ENCODE data around the gene PLEKHG3. TPM values are rescaled to one million over a fixed set of nuclear protein-coding genes. Genes with fewer than 3 reads are reported as not detected.

Gene PLEKHG3
- total and polyA plus RNA-seq, 2 of the 13 experiments (the other 11 are each of a cell fraction or from before 2014, with no cell fraction given): 7.1 to 9.8 TPM

DNA sequence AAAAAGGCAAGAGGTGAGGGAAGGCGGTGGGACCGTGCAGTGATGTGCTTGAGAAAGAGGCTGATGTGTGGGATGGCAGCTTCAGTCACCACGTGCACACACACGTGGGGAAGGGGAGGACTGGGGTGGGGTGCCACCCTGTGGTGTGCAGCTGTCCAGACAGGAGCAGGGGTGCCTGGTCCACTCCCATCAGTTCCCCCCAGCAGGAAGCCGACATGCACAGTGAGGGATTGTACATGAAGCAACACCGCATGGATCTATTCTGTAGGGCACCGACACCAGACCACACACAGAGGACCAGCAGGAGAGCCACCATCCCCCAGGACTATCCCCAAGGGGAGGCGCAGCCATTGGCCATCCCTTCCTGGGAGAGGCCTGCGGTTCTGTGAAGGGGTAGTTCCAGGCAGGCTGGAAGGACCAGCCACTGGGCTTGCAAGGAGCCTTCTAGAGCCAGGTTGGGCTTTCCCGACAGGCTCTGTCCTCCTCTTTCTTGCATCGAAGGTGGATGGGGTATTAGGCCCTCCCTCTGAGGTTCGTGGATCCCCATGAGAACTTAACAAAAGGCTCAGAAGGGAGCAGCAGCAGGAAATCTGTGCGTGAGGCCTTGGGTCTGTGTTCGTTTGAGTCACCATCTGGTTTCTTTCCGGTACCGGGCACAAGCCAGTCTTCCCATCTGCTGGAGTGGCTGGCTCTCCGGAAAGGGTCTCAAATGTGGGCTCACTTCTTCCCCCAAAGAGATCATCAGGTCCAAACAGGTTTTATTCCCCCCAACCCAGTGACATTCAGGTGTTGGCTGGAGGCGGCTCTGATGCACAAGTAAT is 59.8 kb downstream of the PLEKHG3 start (continued):
- TF ChIP-seq, protein P1, sequence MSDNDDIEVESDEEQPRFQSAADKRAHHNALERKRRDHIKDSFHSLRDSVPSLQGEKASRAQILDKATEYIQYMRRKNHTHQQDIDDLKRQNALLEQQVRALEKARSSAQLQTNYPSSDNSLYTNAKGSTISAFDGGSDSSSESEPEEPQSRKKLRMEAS (IDR thresholded peaks at IDR 0.05): peak; percentile 55; the same call in 1 of the 2 replicates
- TF ChIP-seq ZNF598 (CRISPR knock-in tag; IDR thresholded peaks at IDR 0.05; ENCODE audit: borderline replicate concordance): no peak
- no peak for TF ChIP-seq DNMT3B (CRISPR knock-in tag; conservative IDR thresholded peaks at IDR 0.05)
- TF ChIP-seq MZF1 (CRISPR knock-in tag; IDR thresholded peaks at IDR 0.05; ENCODE audit: borderline replicate concordance): no peak
- TF ChIP-seq BHLHE40 (IDR thresholded peaks at IDR 0.05; ENCODE audit: low read length): no peak
- TF ChIP-seq KLF12 (CRISPR knock-in tag; IDR thresholded peaks at IDR 0.05; ENCODE audit: borderline replicate concordance): no peak
- TF ChIP-seq MYC (CRISPR knock-in tag; IDR thresholded peaks at IDR 0.05; ENCODE audit: borderline replicate concordance): peak; percentile 59; the same call in 1 of the 2 replicates
- TF ChIP-seq ZNF547 (CRISPR knock-in tag; IDR thresholded peaks at IDR 0.05): no peak
- no peak for TF ChIP-seq ZNF136 (CRISPR knock-in tag; IDR thresholded peaks at IDR 0.05; ENCODE audit: low read depth)
- TF ChIP-seq PCBP2 (optimal IDR thresholded peaks at IDR 0.05; ENCODE audit: low read depth, low read length, poor library complexity, severe bottlenecking): no peak
- no peak for TF ChIP-seq BRCA1 (CRISPR knock-in tag; IDR thresholded peaks at IDR 0.05)
- TF ChIP-seq, protein P2, sequence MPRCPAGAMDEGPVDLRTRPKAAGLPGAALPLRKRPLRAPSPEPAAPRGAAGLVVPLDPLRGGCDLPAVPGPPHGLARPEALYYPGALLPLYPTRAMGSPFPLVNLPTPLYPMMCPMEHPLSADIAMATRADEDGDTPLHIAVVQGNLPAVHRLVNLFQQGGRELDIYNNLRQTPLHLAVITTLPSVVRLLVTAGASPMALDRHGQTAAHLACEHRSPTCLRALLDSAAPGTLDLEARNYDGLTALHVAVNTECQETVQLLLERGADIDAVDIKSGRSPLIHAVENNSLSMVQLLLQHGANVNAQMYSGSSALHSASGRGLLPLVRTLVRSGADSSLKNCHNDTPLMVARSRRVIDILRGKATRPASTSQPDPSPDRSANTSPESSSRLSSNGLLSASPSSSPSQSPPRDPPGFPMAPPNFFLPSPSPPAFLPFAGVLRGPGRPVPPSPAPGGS (CRISPR knock-in tag; IDR thresholded peaks at IDR 0.05): 0 out of 2 replicates have a peak, but pooled peaks have one; percentile 2
- TF ChIP-seq TARDBP (CRISPR knock-in tag; IDR thresholded peaks at IDR 0.05): no peak
- TF ChIP-seq ZBTB42 (CRISPR knock-in tag; IDR thresholded peaks at IDR 0.05): no peak
- TF ChIP-seq, protein P3, sequence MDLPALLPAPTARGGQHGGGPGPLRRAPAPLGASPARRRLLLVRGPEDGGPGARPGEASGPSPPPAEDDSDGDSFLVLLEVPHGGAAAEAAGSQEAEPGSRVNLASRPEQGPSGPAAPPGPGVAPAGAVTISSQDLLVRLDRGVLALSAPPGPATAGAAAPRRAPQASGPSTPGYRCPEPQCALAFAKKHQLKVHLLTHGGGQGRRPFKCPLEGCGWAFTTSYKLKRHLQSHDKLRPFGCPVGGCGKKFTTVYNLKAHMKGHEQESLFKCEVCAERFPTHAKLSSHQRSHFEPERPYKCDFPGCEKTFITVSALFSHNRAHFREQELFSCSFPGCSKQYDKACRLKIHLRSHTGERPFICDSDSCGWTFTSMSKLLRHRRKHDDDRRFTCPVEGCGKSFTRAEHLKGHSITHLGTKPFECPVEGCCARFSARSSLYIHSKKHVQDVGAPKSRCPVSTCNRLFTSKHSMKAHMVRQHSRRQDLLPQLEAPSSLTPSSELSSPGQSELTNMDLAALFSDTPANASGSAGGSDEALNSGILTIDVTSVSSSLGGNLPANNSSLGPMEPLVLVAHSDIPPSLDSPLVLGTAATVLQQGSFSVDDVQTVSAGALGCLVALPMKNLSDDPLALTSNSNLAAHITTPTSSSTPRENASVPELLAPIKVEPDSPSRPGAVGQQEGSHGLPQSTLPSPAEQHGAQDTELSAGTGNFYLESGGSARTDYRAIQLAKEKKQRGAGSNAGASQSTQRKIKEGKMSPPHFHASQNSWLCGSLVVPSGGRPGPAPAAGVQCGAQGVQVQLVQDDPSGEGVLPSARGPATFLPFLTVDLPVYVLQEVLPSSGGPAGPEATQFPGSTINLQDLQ (CRISPR knock-in tag; IDR thresholded peaks at IDR 0.05): no peak
- TF ChIP-seq, protein P4, sequence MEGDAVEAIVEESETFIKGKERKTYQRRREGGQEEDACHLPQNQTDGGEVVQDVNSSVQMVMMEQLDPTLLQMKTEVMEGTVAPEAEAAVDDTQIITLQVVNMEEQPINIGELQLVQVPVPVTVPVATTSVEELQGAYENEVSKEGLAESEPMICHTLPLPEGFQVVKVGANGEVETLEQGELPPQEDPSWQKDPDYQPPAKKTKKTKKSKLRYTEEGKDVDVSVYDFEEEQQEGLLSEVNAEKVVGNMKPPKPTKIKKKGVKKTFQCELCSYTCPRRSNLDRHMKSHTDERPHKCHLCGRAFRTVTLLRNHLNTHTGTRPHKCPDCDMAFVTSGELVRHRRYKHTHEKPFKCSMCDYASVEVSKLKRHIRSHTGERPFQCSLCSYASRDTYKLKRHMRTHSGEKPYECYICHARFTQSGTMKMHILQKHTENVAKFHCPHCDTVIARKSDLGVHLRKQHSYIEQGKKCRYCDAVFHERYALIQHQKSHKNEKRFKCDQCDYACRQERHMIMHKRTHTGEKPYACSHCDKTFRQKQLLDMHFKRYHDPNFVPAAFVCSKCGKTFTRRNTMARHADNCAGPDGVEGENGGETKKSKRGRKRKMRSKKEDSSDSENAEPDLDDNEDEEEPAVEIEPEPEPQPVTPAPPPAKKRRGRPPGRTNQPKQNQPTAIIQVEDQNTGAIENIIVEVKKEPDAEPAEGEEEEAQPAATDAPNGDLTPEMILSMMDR (CRISPR knock-in tag; IDR thresholded peaks at IDR 0.05): peak; percentile 59
- TF ChIP-seq, protein P5, sequence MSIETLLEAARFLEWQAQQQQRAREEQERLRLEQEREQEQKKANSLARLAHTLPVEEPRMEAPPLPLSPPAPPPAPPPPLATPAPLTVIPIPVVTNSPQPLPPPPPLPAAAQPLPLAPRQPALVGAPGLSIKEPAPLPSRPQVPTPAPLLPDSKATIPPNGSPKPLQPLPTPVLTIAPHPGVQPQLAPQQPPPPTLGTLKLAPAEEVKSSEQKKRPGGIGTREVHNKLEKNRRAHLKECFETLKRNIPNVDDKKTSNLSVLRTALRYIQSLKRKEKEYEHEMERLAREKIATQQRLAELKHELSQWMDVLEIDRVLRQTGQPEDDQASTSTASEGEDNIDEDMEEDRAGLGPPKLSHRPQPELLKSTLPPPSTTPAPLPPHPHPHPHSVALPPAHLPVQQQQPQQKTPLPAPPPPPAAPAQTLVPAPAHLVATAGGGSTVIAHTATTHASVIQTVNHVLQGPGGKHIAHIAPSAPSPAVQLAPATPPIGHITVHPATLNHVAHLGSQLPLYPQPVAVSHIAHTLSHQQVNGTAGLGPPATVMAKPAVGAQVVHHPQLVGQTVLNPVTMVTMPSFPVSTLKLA (IDR thresholded peaks at IDR 0.05): peak; percentile 92
- TF ChIP-seq ZNF572 (CRISPR knock-in tag; IDR thresholded peaks at IDR 0.05): no peak
- TF ChIP-seq RARG (CRISPR knock-in tag; IDR thresholded peaks at IDR 0.05; ENCODE audit: low read depth): no peak
- peak; percentile 50 for TF ChIP-seq STAG1 (CRISPR knock-in tag; IDR thresholded peaks at IDR 0.05)
- no peak for TF ChIP-seq KMT2B (CRISPR knock-in tag; IDR thresholded peaks at IDR 0.05)
- TF ChIP-seq ARNTL (CRISPR knock-in tag; IDR thresholded peaks at IDR 0.05): peak; percentile 96
